Measurements from ENCODE around the gene NSF.
A peak's percentile ranks its signal among the peaks of the same experiment; 100 is the strongest.

The NSF gene

DNA sequence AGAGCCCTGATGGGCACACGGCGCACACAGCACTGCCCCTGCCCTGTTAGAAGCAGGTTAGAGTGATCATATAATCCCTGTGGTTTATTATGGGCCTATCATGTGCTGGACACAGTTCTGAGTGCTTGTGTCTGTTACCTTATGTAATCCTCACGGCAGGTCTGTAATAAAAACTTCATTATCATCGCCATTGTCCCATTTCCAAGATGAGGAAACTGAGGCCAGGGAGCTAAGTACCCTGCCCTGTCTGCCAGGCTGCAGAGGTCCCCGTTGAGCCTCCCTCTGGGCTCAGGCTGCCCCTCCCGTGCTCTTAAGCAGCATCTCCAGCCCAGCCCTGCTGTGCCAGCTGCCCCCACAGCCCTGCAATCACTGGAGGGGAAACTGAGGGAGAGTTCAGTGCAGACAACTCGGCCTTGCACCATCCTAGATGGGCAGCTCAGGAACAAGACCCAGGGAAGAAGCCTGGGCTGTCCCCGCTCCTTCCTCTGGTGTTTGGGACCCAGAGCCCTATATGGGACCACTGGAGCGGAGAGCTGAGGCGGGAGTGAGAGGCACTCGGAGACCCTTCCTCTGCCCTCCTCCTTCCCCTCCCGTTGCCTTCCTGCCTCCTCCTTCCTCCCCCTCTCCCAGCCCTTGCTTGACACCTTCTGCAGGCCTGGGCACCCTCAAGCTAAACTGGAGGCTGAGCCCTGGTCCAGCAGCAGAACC, 186.0 kb downstream of the NSF start:
- in situ Hi-C loops (cut with MboI; ENCODE audit: low sequenced_read_pairs, unreplicated experiment), result loop anchor here (25.0 kb wide), 2 partner anchors 111 to 211 kb away; partner anchors contain the start of gene RPRML
- TF ChIP-seq, protein P1, sequence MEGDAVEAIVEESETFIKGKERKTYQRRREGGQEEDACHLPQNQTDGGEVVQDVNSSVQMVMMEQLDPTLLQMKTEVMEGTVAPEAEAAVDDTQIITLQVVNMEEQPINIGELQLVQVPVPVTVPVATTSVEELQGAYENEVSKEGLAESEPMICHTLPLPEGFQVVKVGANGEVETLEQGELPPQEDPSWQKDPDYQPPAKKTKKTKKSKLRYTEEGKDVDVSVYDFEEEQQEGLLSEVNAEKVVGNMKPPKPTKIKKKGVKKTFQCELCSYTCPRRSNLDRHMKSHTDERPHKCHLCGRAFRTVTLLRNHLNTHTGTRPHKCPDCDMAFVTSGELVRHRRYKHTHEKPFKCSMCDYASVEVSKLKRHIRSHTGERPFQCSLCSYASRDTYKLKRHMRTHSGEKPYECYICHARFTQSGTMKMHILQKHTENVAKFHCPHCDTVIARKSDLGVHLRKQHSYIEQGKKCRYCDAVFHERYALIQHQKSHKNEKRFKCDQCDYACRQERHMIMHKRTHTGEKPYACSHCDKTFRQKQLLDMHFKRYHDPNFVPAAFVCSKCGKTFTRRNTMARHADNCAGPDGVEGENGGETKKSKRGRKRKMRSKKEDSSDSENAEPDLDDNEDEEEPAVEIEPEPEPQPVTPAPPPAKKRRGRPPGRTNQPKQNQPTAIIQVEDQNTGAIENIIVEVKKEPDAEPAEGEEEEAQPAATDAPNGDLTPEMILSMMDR (IDR thresholded peaks at IDR 0.05; ENCODE audit: borderline replicate concordance, control extremely low read depth, extremely low read depth, insufficient read depth, missing control alignments), result no peak
- peak; percentile 22 for DNase-seq (ENCODE audit: low spot score)

DNA sequence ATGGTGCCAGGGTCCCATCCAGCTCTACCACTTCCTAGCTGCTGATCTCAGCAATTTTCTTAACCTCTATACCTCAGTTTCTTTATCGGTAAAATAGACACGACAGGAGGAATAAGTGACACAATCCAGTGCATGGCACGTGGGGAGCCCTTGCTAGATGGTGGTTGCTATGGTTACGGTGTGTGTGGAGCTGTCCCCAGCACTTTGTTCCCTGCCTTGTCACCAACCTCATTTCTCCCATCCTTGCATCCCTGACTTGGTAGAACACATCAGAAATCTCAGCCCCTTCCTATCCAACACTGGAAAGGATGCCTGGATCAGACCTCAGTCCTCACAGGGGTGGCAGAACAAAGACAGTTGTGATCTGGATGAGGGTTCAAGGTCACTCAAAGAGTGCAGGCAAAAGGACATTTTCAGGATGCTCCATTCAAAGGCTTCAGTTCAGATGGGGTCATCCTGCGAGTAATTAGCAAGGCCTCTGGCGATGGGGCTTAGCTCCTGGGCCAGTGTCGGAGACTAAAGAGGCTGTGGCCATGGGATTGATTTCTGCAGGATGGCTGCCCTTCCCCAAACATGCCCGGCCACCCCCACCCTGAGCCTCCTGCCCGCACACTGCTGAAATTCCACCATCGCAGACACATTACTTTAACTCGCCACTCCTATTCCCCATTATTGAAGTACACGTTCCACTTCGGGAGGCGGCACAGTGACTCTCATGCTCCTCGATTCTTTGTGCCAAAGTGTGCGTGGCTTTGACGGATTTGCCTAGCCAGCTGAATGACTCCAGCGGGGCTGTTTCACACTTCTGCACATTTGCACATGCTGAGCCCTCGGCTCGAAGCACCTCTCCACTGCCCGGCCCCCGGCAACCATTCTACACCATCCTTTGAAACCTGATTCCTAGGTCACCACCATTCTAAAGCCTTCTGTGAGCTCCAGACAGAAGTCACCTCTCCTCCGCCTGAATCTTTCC, 187.8 kb downstream of the NSF start:
- no peak for DNase-seq (ENCODE audit: low spot score)
- TF ChIP-seq, protein P1 (IDR thresholded peaks at IDR 0.05; ENCODE audit: borderline replicate concordance, control extremely low read depth, extremely low read depth, insufficient read depth, missing control alignments), result no peak
- in situ Hi-C loops (cut with MboI; ENCODE audit: low sequenced_read_pairs, unreplicated experiment), result loop anchor here (25.0 kb wide), 2 partner anchors 109 to 209 kb away; partner anchors contain the start of gene RPRML

DNA sequence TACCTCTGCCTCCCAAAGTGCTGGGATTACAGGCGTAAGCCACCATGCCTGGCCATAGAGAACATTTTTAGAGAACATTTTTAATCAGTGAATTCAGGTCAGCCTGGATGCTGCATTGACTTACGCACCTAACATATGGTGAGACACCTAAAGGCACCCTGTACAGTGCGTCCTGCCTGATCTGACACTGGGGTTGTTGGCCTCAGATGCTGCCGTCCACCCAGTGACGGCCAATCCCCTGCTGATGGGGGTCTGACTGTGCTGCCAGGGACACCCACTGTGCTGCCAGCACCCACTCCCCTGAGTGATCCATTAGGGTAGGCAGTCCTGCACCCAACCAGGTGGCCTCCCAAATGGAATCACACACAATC, 189.5 kb downstream of the NSF start:
- in situ Hi-C loops (cut with MboI; ENCODE audit: low sequenced_read_pairs, unreplicated experiment), result loop anchor here (25.0 kb wide), 2 partner anchors 107 to 207 kb away; partner anchors contain the start of gene RPRML
- TF ChIP-seq, protein P1 (IDR thresholded peaks at IDR 0.05; ENCODE audit: borderline replicate concordance, control extremely low read depth, extremely low read depth, insufficient read depth, missing control alignments), result no peak
- no peak for DNase-seq (ENCODE audit: low spot score)

DNA sequence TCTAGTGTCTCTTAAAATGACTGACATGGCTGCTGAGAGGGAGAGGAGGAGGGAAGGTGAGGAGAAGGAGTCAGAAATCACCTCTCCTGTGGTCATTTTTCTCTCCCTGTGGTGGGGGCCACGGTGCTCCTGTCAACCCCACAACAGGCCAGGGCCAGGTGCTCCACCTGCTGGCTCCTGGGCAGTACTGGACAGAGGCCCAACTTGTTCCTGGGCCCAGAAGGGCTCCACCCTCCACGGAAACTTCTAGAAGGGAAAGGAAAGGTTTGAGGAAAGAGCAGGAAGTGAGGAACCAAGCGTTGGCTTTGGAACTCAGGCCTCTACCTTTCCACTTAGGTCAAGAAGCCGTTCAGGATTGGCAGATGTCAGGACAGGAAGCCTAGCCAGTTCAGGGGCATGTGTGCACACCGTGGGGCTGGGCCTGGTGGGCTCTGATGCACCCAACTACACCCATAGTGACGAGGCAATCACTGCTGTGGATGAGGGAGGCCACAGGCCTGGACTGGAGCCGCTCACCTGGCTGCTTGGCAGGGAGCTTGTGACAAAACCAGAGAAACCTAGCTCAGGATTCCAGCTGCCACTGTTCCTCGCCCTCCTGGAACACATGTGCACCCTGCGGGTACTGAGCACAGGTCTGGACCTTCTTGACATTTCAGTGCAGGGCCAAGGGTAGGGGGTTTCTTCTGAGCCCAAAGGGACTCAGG, 191.9 kb downstream of the NSF start:
- in situ Hi-C loops (cut with MboI; ENCODE audit: low sequenced_read_pairs, unreplicated experiment), result loop anchor here (25.0 kb wide), 2 partner anchors 105 to 205 kb away; partner anchors contain the start of gene RPRML
- peak; percentile 74 for DNase-seq (ENCODE audit: low spot score)
- TF ChIP-seq, protein P1 (IDR thresholded peaks at IDR 0.05; ENCODE audit: borderline replicate concordance, control extremely low read depth, extremely low read depth, insufficient read depth, missing control alignments), result peak; percentile 70

DNA sequence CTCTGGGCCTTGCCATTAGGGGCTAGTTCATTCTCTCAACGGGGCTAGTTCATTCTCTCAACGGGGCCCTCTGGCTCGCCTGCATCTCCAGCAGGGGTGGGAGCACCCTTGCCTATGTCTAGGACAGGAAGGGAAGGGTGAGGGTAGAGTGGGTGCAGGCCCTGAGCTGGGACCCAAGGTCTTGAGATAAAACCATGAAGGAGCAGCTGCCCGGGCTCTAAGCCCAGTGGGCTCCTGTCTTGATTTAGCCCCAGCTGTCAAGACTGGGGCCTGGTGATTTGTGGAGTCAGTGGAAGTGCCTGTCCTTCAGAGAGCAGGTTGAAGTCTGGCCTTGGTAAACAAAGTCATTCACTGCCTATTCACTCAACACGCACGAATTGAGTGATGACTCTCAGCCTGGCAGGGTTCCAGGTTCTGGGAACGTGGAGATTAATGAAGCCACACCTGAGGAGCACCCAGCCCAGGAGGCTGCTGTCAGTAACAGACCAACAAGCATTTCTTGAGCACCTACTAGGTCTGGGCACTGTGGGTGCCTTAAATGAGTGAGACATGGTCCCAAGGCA, 192.6 kb downstream of the NSF start:
- in situ Hi-C loops (cut with MboI; ENCODE audit: low sequenced_read_pairs, unreplicated experiment), result loop anchor here (25.0 kb wide), 2 partner anchors 104 to 204 kb away; partner anchors contain the start of gene RPRML
- TF ChIP-seq, protein P1 (IDR thresholded peaks at IDR 0.05; ENCODE audit: borderline replicate concordance, control extremely low read depth, extremely low read depth, insufficient read depth, missing control alignments), result no peak
- DNase-seq (ENCODE audit: low spot score), result no peak

Data from GM13976 (cell line).